GM19395 (cell line): ENCODE results near the gene MYOZ2.
"Not testable (repeated sequence)": the region's sequence is repeated elsewhere in the genome, so short reads cannot be mapped to it uniquely, and the experiment has no call there.

Experiments used
- ATAC-seq: cut with Tn5 transposase; IDR thresholded peaks from one replicate; pipeline ENCODE4 v1.9.1; 2021; ENCODE audit warnings: mild to moderate bottlenecking, moderate library complexity; ENCODE audit not compliant: unreplicated experiment

The MYOZ2 gene

DNA sequence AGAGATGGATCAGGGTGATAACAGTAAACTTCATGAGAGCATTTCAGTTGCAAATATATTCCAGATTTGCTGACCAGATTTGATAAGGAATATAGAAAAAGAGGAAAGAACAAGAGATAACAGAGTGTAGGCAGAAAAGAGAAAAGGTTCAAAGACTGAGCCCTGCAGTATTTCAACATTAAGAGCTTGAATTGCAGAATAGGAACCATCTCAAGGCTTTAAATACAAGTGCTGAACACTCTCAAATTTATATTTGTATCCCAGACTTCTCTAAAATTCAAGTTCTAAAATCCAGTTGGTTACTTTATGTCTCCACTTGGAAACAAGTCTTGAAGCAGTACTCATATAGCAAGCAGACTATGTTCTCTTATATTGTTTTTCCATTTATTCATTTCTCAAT lies 9.7 kb upstream of the MYOZ2 start:
- ATAC-seq: no peak

DNA sequence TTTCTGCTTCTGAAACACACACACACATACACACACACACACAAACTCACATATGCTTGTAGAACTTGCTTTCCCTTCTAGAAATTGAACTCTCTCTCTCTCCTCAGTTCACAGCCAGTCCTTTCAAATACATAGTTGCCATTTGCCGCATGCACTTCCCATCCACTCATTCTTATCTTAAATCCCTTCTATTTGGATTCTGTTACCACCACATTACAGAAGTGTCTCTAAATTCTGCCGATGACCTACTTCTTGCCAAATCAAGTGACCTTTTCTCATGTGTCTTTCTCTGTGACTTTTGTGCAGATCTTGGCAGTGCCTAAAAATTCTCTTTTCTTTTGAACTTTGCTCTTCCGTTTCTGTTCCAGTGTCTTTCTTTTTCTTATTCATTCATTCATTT lies 7.5 kb upstream of the MYOZ2 start:
- no peak for ATAC-seq

DNA sequence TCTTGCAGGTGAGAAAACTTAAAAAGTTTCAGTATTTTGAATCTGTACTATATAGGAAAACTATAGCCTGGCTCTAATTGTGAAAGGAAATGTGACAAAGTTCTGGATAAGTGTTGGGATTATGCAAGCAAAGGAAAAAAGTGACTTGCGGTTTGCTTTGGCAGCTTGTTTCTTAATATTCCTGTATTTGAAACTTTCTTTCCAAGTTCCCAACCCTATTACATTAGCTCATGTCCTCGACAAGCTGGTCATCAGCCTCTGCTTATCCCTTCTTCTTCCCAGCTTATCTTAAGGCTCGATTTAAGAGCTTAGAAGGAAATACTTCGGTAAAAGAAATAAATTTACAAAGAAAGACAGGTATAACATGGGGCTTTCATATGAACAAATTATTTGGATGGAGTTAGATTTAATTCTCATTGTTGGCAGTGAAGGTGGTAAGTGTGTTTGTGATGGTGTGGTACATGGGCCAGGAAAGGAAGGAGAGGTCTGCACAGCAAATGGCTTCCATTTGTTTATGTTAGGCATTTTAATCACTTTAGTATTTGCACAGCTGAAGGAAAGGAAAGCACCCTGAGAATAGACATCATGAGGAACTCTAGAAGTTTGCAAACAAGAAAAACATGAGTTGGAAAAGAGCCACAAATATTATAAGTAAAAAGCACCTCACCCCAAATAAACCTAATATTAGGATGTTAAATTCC lies 5.1 kb upstream of the MYOZ2 start:
- no peak for ATAC-seq

DNA sequence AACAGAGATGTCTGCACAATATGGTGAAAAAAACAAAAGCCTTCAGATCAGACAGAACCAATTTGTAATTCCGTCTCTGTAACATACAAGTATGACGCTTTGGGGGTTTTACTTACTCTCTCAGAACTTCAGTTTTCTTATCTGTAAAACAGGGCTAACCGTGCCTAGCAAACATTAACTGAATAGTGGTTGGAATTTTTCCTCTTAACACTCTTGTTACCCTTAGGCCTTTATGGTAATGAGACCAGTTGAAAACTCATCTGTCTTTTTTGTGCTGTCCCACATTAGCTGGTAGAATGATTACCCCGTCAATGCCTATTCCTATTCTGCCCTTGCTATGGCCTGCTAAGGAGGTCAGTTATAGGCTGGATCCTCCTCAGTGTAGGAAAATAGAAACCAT lies 4.5 kb upstream of the MYOZ2 start:
- no peak for ATAC-seq

DNA sequence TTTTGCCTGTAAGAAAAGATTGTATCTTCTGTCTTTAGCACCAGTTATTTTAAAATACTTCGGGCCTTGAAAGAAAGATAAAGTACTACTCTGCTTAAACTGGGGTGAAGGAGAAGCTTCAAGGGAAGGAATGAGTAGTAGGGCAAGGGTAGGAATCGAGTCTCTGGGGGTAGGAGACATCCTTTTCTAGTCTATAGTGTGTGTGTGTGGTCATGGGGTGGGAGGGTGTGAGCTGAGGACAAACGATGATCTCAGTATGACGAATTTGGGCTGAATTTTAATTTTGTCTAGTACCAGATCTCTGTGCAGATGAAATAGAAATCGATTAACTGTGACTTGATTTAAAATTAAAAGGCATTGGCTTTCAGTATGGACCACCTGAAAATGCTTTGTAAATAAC lies 3.3 kb upstream of the MYOZ2 start:
- ATAC-seq: no peak

DNA sequence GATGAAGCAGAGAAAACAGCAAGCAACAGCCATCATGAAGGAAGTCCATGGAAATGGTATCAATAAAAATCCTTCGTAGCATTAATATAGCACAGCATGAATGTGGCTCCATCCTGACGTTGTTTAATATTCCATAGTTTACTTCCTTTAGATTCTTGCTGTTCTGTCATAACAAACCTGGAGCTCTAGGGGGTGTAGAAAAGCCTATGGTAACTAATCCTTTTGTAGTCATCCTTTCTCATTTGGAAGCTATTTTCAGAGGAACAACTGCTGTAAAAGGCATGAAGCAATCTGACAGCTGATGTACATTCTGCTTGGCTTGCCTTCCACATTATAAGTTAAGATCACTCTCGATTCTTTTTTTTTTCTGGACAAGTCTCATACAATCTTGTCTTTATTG lies 914 bp downstream of the MYOZ2 start:
- ATAC-seq: no peak

DNA sequence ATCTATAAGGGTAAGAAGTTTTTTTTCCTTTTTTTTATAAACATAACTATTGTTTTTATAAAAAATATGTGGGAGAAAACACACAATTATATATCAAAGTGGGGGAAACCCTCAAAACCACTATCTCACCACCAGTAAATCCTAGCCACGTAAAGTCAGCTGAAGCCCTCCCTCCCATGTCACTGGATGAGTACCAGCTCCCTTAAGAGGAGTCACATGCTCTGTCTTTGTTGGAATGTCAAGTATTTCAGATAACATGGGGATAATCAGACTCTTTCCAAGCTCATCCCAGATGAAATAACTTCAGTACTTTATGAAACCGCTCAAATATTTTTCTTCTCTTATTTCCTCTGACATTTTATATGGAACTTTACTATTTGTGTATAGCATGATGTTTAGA lies 2.4 kb downstream of the MYOZ2 start:
- ATAC-seq: no peak

DNA sequence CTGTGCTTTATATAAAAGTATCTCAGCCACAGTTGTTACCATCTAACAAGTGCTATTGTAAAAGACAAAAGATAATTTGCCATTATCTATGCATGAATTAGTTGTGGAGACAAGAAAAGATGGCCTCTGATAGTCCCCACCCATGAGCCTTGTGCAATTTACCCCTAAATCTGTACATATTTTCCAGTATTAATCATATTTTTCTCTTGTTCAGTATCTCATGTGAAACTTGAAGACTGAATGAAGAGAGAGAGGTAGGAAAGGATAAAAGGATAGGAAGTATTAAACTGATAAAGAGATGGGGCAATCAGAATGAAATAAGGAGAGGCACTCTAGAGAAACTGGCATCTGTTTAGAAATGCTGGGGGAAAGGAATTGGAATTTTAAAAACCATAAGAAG lies 3.7 kb downstream of the MYOZ2 start:
- ATAC-seq: no peak

DNA sequence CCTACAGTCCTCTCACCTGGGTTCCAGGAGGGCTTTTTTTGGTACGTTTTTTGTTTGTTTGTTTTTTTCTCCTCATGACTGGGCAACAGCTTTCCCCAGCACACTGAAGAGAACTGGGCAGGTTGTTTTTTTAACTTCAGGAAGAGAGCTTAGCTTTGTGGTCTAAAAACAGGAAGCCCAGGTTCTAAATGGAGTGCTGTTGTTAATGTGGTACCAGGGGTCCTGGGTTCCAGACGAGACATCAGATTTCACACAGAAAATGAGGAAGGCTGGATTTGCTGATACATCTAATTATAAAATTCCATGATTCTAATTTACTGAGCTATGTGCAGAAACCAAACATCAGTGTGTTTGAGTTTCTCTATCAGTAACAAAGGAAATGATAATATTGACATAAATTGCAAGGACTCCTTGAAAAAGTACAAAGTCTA lies 4.2 kb downstream of the MYOZ2 start:
- no peak for ATAC-seq

DNA sequence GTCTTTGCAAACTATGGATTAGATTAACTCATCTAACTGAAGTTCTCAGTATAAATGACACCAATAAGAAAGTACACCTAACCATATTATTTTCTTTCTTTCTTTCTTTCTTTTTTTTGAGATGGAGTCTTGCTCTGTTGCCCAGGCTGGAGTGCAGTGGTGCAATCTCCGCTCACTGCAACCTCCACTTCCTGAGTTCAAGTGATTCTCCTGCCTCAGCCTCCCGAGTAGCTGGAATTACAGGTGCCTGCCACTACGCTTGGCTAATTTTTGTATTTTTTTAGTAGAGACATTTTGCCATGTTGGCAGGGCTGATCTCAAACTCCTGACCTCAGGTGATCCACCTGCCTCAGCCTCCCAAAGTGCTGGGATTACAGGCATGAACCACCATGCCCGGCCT lies 5.7 kb downstream of the MYOZ2 start:
- not testable (repeated sequence) for ATAC-seq

DNA sequence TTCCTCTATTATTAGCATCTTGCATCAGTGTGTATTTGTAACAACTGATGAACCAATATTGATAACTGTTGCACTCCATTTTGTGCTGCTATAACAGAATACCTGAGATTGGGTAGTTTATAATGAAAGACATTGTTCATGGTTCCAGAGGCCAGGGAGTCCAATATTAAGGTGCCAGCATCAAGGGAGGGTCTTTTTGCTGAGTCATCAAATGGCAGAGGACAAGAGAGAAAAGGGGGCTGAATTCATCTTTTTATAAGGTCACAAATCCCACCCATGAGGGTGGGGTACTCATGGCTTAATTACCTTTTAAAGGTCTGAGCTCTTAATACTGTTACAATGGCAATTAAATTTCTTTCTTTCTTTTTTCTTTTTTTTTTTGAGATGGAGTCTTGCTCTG lies 7.2 kb downstream of the MYOZ2 start:
- ATAC-seq: no peak

DNA sequence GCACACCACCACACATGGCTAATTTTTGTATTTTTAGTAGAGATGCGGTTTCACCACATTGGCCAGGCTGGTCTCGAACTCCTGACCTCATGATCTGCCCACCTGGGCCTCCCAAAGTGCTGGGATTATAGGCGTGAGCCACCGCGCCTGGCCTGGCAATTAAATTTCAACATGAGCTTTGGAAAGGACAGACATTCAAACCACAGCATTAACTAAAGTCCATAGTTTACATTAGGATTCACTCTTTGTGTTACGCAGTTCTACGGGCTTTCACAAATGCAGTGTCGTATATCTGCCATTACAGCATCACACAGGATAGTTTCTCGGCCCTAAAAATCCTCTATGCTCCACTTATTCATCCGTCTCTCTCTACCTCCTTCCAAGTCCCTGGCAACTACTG lies 7.7 kb downstream of the MYOZ2 start:
- not testable (repeated sequence) for ATAC-seq

DNA sequence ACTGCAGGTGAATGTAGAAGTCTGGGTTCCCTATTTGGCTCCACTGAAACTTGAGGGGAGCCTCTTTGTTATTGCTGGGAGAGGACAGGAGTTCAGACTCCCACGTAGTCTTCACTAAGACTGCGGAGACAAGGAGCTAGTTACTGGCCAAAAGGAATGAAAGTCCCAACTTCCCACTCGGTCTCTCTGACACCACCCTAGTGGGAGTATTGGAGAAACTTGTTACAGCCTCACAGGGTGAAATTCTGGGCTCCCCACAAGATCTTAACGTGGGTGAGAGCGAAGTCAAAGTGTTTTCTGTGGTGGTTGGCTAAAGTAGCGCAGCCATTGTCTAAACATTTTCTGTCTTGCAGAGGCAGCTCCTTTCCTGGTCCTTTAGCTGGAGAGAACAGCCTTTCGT lies 13.5 kb downstream of the MYOZ2 start:
- no peak for ATAC-seq

DNA sequence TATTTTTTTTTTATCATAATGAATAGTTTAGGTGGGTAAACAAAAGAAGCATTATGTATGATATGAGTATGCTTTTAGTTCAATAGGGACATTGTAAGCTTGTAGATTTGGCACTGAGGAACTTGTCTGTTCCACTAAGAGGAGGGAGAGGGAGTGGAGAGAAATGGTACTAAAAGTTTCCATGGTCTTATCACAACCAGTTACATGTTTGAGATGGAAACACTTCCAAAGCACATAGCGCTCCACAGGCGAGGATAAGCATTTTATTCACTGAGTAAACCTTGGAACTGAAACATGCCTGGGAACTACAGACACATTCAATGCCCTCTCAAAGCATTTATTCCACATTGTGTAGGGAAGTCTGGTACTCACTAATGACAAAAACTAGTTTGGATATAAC lies 15.5 kb downstream of the MYOZ2 start:
- ATAC-seq: no peak

DNA sequence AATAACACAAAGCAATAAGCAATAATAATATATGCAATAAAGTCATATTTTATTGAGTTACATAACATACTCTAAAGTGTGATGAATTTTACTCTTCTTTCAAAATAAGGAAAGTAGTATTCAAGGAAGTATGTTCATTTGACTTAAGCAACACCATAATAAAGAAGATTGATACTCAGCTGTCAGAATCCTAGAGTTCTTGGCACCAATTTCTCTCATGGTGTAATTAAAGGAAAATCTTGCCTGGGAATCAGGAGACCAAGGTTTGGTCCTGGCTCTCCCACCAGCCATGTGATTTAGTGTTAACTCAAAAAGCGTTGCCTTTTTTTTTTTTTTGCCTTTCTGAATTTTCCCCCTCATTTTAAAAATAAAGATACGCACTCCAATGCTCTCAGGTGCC lies 17.1 kb downstream of the MYOZ2 start:
- no peak for ATAC-seq

DNA sequence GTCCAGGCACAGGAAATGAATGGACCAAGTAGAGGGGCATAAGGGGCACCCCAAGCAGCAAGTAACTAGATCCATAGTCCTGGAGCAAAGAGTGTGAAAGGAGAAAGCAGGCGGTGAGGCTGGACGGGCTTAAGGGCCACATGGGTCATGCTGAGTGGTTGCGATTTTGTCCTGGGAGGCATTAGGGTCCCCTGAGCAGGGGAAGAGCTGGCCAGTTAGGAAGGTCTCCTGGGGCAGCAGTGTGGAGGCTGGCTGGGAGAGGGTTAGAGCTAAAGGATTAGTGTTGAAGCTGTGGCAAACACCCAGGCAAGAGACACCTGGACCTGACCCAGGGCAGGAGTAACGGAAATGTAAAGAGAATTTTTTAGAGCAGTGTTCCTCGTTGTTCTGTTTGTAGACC lies 26.5 kb downstream of the MYOZ2 start:
- ATAC-seq: no peak

DNA sequence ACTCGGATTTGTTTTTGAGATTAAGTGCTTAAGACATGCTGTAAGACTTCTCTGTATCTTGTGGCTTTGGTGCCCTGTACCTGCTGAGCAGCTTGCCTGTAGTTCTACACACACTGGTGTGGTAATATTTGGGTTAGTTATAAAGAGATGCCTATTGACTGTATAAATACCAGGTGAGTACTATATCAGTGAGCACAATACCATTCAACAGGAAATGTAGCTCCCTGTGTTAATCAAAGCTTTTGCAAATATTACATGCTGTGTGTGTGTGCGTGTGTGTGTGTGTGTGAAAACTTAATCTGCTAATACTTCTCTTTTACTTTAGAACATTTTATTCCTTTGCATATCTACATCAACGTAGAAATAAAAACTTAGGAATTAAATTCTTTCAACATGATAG lies 30.1 kb downstream of the MYOZ2 start:
- ATAC-seq: no peak

DNA sequence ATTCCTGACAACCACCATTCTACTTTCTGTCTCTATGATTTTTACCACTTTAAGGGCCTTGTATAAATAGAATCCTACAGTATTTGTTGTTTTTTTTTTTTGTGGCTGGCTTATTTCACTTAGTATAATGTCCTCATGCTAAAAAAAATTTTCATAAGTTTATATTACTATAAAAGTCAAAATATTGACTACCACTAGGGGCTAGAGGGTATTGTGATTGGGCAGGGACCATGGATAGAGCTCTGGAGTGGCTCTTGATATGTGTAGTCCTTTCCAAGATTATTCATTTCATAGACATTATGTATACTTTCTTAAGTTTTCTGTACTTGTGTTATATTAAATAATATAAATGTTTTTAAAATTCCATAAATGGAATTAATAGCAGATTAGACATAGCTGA lies 34.6 kb downstream of the MYOZ2 start:
- no peak for ATAC-seq

DNA sequence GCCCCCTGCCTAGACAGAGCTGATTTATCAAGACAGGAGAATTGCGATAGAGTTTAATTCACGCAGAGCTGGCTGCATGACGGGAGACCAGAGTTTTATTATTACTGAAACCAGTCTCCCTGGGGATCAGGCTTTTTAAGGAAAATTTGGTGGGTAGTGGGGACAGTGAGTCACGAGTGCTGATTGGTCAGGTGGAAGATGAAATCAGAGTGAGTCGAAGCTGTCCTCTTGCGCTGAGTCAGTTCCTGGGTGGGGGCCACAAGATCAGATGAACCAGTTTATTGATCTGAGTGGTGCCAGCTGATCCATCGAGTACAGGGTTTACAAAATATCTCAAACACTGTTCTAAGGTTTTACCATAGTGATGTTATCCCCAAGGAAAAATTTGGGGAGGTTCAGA lies 36.6 kb downstream of the MYOZ2 start:
- ATAC-seq: no peak

DNA sequence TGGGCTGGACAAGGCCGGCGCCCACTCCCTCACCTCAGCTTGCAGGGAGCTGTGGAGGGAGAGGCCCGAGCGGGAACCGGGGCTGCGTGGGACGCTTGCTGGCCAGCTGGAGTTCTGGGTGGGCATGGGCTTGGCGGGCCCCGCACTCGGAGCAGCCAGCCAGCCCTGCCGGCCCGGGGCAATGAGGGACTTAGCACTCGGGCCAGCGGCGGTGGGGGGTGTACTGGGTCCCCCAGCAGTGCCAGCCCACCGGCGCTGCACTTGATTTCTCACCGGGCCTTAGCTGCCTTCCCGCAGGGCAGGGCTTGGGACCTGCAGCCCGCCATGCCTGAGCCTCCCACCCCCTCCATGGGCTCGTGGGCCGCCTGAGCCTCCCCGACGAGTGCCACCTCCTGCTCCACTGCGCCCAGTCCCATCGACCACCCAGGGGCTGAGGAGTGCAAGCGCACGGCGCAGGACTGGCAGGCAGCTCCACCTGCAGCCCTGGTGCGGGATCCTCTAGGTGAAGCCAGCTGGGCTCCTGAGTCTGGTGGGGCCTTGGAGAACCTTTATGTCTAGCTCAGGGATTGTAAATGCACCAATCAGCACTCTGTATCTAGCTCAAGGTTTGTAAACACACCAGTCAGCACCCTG lies 38.2 kb downstream of the MYOZ2 start:
- ATAC-seq: not testable (repeated sequence)

DNA sequence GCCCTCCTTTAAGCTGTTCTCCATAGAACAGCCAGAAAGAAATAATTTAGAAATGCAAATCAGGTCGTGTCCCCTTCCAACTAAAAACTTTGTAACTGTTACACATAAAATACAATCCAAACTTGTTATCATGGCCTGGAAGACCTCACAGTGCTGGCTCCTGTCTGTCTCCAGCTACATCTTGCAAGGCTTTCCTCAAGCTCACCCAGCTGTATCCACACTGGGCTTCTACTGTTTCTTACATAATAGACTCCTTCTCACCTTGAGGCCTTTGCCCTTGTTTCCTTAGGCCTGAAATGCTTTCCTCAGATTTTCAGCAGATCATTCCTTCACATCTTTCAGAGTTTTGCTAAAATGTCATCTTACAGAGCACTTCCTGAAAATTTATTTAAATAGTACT lies 43.4 kb downstream of the MYOZ2 start:
- no peak for ATAC-seq

DNA sequence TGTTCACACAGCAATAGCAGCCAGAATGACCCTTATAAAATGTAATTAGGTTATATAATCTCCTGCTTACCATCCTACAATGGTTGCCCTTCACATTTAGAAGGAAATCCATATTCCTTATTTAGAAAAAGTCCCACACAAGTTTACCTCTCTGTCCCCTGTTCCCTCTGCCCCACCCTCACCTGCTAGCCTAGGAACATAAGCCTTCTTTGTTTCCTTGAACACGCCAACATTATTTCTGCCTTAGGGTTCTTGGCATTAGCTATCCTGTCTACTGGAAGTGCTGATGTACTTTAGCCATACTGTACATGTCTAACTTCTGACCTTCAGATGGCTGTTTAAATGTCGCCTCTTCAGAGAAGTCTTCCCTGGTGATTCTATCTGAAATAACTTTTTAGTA lies 48.5 kb downstream of the MYOZ2 start:
- no peak for ATAC-seq

DNA sequence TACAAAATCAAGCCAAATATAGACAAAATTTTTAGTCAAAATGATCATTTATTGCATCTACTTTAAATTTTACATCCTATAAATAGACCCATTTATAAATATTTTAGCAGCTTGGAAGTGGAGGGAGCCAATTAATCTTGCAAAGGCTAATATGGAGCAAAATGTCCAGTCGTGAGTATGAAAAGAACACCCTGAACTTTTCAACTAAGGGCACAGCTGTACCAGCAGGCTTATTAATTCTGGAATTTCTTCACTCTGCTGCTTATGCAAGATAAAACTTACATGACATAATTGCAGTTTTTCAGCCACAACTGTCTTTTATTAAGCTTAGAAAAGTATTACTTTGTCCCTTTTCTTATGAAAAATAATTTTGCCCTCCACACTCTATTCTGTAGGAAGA lies 54.0 kb downstream of the MYOZ2 start:
- ATAC-seq: no peak
